Smooth muscle cell (in vitro differentiated cells): ENCODE results near the gene HOXD10. TPM values are rescaled to one million over a fixed set of nuclear protein-coding genes. Genes with fewer than 3 reads are reported as not detected.

Source experiments
- DNase-seq: peaks from one replicate; lab custom pipeline; 2025; ENCODE audit not compliant: unreplicated experiment; lab: John Stamatoyannopoulos, UW
- H2AFZ ChIP-seq: fragments of 200-600 bp; sonication (generic); 2 replicates; pipeline ENCODE4 v1.6.0; 2016; ENCODE audit warnings: antibody characterized with exemption, low read depth, mild to moderate bottlenecking
- H3F3A ChIP-seq: fragments of 200-600 bp; sonication (generic); 2 replicates; pipeline ENCODE4 v1.6.0; 2017; ENCODE audit warnings: antibody characterized with exemption, low read depth
- H3K27ac ChIP-seq: fragments of 200-600 bp; sonication (generic); 2 replicates; pipeline ENCODE4 v1.5.1; 2016; ENCODE audit warnings: low read depth, mild to moderate bottlenecking
- H3K27me3 ChIP-seq: fragments of 200-600 bp; sonication (generic); 2 replicates; pipeline ENCODE4 v1.6.1; 2016; ENCODE audit warnings: low read depth, mild to moderate bottlenecking
- H3K36me3 ChIP-seq: fragments of 200-600 bp; sonication (generic); 2 replicates; pipeline ENCODE4 v1.5.1; 2016; ENCODE audit warnings: low read depth
- H3K4me1 ChIP-seq: fragments of 200-600 bp; sonication (generic); 2 replicates; pipeline ENCODE4 v1.5.1; 2016; ENCODE audit warnings: low read depth
- H3K4me2 ChIP-seq: fragments of 200-600 bp; sonication (generic); 2 replicates; pipeline ENCODE4 v1.6.0; 2016; ENCODE audit warnings: mild to moderate bottlenecking
- H3K4me3 ChIP-seq: fragments of 200-600 bp; sonication (generic); 2 replicates; pipeline ENCODE4 v1.5.1; 2016; ENCODE audit warnings: mild to moderate bottlenecking
- H3K79me2 ChIP-seq: fragments of 200-600 bp; sonication (generic); 2 replicates; pipeline ENCODE4 v1.6.0; 2016; ENCODE audit warnings: low read depth, mild to moderate bottlenecking
- H3K9ac ChIP-seq: fragments of 200-600 bp; sonication (generic); 2 replicates; pipeline ENCODE4 v1.6.0; 2016; ENCODE audit warnings: low read depth
- H3K9me3 ChIP-seq: fragments of 200-600 bp; sonication (generic); replicated peaks from 2 replicates; pipeline ENCODE4 v1.5.1; 2016; ENCODE audit warnings: low read depth
- H4K20me1 ChIP-seq: fragments of 200-600 bp; sonication (generic); 2 replicates; pipeline ENCODE4 v1.6.0; 2016; ENCODE audit warnings: low read depth
- WGBS: methylation state at CpG from one replicate; pipeline ENCODE4 v1.1.7; 2016; ENCODE audit warnings: low lambda C conversion rate; 5-methylcytosine and 5-hydroxymethylcytosine counted together
- polyA plus RNA-seq: library from polyadenylated mRNA; unstranded; fragments of >200 nt; fragmentation: Nextera tagmentation; extraction: Ambion mirVana; gene quantifications from 2 replicates; pipeline ENCODE4 v1.2.1, GENCODE V29; 2016
- total RNA-seq: library from RNA; depleted of rRNA; stranded (reverse); fragments of >200 nt; gene quantifications from 2 replicates; pipeline ENCODE4 v1.2.3, GENCODE V29; 2014
- TF ChIP-seq, protein P1 (sequence below): fragments of 200-600 bp; sonication (generic); IDR thresholded peaks from 2 replicates; pipeline ENCODE4 v1.5.1; 2017; ENCODE audit warnings: borderline replicate concordance, mild to moderate bottlenecking, antibody characterized with exemption; ENCODE audit not compliant: insufficient read depth, poor library complexity, severe bottlenecking

The HOXD10 gene
- total and polyA plus RNA-seq, 2 experiments from 2014 or later = 9.9 to 11.4 TPM

DNA sequence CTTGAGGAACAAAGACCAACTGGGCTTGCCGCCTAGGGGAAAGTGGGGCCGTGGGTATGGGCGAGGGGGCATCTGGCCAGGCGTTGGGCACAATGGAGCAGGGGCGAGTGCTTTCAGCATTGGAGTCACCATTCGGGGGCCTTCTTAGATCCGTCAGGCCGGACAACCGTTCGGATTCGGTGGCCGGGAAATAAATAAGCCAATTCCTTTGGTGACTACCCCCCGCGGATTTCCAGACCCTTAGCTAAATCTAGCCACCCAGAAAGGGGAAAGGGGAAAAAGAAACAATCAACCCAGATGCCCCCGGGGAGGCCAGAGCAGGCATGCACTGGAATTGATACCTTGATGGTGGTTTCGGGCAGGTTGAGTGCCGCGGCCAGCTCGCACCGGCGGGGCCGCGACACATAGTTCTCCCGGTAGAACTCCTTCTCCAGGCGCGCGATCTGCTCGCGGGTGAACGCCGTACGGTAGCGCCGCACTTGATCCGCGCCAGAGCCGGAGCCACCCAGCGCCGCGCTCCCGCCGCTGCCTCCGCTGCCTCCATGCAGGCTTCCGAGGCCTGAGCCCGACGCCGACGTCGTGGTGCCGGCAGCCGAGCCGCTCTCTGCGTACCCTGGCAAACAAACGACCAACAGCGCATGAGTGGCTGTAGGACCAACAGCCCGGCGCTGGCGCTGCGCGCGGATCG, 34.6 kb upstream of the HOXD10 start:
- no peak for DNase-seq
- TF ChIP-seq, protein P1, sequence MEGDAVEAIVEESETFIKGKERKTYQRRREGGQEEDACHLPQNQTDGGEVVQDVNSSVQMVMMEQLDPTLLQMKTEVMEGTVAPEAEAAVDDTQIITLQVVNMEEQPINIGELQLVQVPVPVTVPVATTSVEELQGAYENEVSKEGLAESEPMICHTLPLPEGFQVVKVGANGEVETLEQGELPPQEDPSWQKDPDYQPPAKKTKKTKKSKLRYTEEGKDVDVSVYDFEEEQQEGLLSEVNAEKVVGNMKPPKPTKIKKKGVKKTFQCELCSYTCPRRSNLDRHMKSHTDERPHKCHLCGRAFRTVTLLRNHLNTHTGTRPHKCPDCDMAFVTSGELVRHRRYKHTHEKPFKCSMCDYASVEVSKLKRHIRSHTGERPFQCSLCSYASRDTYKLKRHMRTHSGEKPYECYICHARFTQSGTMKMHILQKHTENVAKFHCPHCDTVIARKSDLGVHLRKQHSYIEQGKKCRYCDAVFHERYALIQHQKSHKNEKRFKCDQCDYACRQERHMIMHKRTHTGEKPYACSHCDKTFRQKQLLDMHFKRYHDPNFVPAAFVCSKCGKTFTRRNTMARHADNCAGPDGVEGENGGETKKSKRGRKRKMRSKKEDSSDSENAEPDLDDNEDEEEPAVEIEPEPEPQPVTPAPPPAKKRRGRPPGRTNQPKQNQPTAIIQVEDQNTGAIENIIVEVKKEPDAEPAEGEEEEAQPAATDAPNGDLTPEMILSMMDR = no peak
- Histone ChIP-seq H3K4me2 (peak overlapping the region; percentile 82), H3K36me3 (no peaks in the 10 kb centered on the region), H3K4me3 (peak overlapping the region; percentile 44), H4K20me1 (no peaks in the 10 kb centered on the region), H2AFZ (no peak overlapping the region), H3K9ac (no peak overlapping the region), H3K79me2 (no peaks in the 10 kb centered on the region), H3K9me3 (no peaks in the 10 kb centered on the region), H3K27me3 (peaks cover 97% of the 10 kb centered on the region), H3K27ac (no peak overlapping the region), H3F3A (no peaks in the 10 kb centered on the region), H3K4me1 (peaks cover 22% of the 10 kb centered on the region)
- 1% methylated on average over 61 of the region's 62 CpGs for WGBS

DNA sequence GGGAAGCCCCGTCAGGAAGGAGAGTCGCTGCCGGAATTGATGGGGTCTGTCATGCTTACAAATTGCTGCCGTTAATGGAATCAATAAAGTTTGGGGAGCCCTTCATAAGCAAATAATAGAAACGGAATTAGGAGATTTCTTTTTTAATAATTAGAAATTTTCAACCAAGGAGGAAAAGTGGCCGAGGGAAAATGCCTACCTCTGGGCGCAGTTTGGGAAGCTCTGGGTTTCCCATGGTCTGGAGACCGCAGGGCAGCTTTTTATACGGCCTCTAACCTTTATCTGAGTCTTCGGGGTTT, 34.1 kb upstream of the HOXD10 start:
- H2AFZ ChIP-seq = no peak overlapping the region
- no peak overlapping the region for H3K9ac ChIP-seq
- H4K20me1 ChIP-seq = no peaks in the 10 kb centered on the region
- peaks cover 97% of the 10 kb centered on the region for H3K27me3 ChIP-seq
- no peak overlapping the region for H3K27ac ChIP-seq
- peaks cover 22% of the 10 kb centered on the region for H3K4me1 ChIP-seq
- no peaks in the 10 kb centered on the region for H3F3A ChIP-seq
- H3K9me3 ChIP-seq = no peaks in the 10 kb centered on the region
- no peak for DNase-seq
- WGBS = 5% methylated on average over 10 of the region's 10 CpGs
- no peaks in the 10 kb centered on the region for H3K79me2 ChIP-seq
- peak overlapping the region; percentile 44 for H3K4me3 ChIP-seq
- TF ChIP-seq, protein P1 = no peak
- H3K36me3 ChIP-seq = no peaks in the 10 kb centered on the region
- peak overlapping the region; percentile 82 for H3K4me2 ChIP-seq

DNA sequence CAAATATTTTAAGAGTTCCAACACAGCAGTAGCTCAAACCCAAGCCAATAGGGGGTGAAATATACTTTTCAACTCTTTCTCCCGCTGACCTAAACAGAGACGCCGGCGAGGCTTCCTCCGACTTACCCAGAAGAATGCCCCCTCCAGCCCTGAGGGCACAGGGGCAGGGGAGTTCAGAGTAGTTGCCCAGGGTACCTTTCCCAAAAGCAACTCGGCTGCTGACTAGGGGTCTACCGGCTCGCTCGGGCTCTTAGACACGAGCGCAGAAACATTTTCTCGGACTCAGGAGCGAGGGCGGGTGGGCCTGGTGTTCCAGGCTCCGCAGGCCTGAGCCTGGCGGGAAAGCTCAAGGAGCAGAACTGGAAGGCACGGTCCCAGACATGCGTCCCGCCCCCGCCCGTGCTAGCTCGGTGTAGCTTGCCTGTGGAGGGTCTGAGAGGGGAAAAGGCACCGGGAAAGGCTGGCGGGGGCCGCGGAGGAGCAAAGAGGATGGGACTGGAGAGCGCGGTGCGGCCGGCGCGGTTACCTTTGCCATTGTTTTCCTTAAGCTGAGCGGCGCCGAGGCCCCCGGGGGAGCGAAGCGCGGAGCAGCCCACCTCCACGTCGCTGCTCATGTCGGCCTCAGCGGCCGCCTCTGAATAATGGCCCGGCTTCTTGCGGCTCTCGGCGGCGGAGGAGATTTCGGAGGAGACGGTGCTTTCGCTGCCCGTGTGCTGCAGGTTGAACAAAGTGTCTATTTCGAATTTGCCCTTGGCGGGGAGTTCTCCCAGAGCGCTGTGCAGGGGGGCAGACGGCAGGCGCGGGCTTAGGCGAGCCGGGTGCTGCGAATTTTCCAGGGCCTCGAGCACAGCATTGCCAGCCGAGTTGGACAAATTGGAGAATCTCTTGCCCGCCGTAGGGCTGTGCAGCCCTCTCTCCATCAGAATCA, 33.5 kb upstream of the HOXD10 start:
- Histone ChIP-seq H3K9ac (no peak overlapping the region), H2AFZ (no peak overlapping the region), H3K4me2 (peak overlapping the region; percentile 82), H3K79me2 (no peaks in the 10 kb centered on the region), H3K27me3 (peaks cover 97% of the 10 kb centered on the region), H3K36me3 (no peaks in the 10 kb centered on the region), H3K27ac (no peak overlapping the region), H3K4me3 (peak overlapping the region; percentile 44), H4K20me1 (no peaks in the 10 kb centered on the region), H3K9me3 (no peaks in the 10 kb centered on the region), H3K4me1 (peaks cover 26% of the 10 kb centered on the region), H3F3A (no peaks in the 10 kb centered on the region)
- WGBS = 2% methylated on average over 60 of the region's 66 CpGs
- TF ChIP-seq, protein P1 = no peak
- no peak for DNase-seq
